Thyroid gland (tissue), 4 donors: Measurements from ENCODE around the gene SCUBE2. TPM values are rescaled to one million over a fixed set of nuclear protein-coding genes. Genes with fewer than 3 reads are reported as not detected.
A peak's percentile ranks its signal among the peaks of the same experiment; 100 is the strongest.

Experiments used
- DNase-seq, 2 donors: peaks; one replicate each; pipeline ENCODE4 v3.0.0-alpha.2; 2019
- H3K27ac ChIP-seq, 3 donors: fragments of 200-600 bp; sonication (generic); 1 replicate in 2 of 3; 2 replicates in 1 of 3; pipeline ENCODE4 v1.5.1; 2016 to 2019; ENCODE audit warnings: mild to moderate bottlenecking in 1 of 3, moderate library complexity in 1 of 3
- H3K27me3 ChIP-seq: fragments of 200-600 bp; sonication (generic); one replicate; pipeline ENCODE4 v1.5.1; 2019
- H3K36me3 ChIP-seq, 2 donors: fragments of 200-600 bp; sonication (generic); one replicate each; pipeline ENCODE4 v1.5.1; 2016 to 2019
- H3K4me1 ChIP-seq, 2 donors: fragments of 200-600 bp; sonication (generic); one replicate each; pipeline ENCODE4 v1.5.1; 2017 to 2019
- H3K4me3 ChIP-seq, 3 donors: fragments of 200-600 bp; sonication (generic); replicated peaks in 1 of 3; 1 replicate in 2 of 3; 2 replicates in 1 of 3; pipeline ENCODE4 v1.5.1; 2016; ENCODE audit warnings: mild to moderate bottlenecking in 1 of 3
- H3K9me3 ChIP-seq: fragments of 200-600 bp; sonication (generic); one replicate; pipeline ENCODE4 v1.5.1; 2017
- CTCF ChIP-seq, 6 experiments: fragments of 200-600 bp in 3 of 6; fragments of 450-650 bp in 3 of 6; sonication (generic) in 3 of 6; IDR thresholded peaks; one replicate each; pipeline ENCODE4 v1.5.1; 2016 to 2019; ENCODE audit warnings: antibody characterized with exemption in 6 of 6, mild to moderate bottlenecking in 2 of 6, inconsistent platforms in 1 of 6, moderate library complexity in 1 of 6
- POLR2A ChIP-seq, 2 donors: fragments of 450-650 bp; IDR thresholded peaks; one replicate each; pipeline ENCODE4 v1.6.1; 2017; ENCODE audit warnings: antibody characterized with exemption in 2 of 2, mild to moderate bottlenecking in 2 of 2, moderate library complexity in 1 of 2
- WGBS, 2 donors: methylation state at CpG; one replicate each; pipeline ENCODE4 v1.1.5; 2017; 5-methylcytosine and 5-hydroxymethylcytosine counted together
- intact Hi-C: fragments of 100-400 bp; cut with DNase I; formaldehyde crosslinking; loops from one replicate; pipeline ENCODE4 v1.15.1; 2023
- total RNA-seq, 4 donors: library from RNA; depleted of rRNA; stranded (reverse); fragments of >200 nt; gene quantifications; one replicate each; pipeline ENCODE4 v1.2.3, GENCODE V29; 2016

SCUBE2 gene
- total RNA-seq, 4 donors from 2014 or later: 1.2 to 4.9 (median 3.1) TPM

- WGBS, 2 donors: 68% methylated on average over 9 of the region's 9 CpGs
- Histone ChIP-seq H3K9me3 (no peaks in the 10 kb centered on the region), H3K27me3 (no peaks in the 10 kb centered on the region), H3K4me3 (no peak overlapping the region), H3K36me3 (no peaks in the 10 kb centered on the region), H3K4me1 (no peaks in the 10 kb centered on the region), H3K27ac (no peak overlapping the region)
- no peak for DNase-seq
- intact Hi-C loops: no loop called here
- peak in 3 of 6 experiments; percentile 14 to 30 (median 29) for TF ChIP-seq CTCF (IDR thresholded peaks at IDR 0.05)
- no peak for TF ChIP-seq POLR2A (IDR thresholded peaks at IDR 0.05)
These were observed 29.5 kb upstream of the SCUBE2 start for GRCh38 chr11:9120664-9121468.

GRCh38 chr11:9118277-9118676 is 26.9 kb upstream of the SCUBE2 start:
- no peaks in the 10 kb centered on the region for H3K9me3 ChIP-seq
- H3K4me1 ChIP-seq: no peaks in the 10 kb centered on the region
- H3K27ac ChIP-seq: no peak overlapping the region
- TF ChIP-seq POLR2A (IDR thresholded peaks at IDR 0.05) (no peak), CTCF (IDR thresholded peaks at IDR 0.05) (no peak)
- 93 to 96% methylated on average over 2 of the region's 2 CpGs for WGBS, 2 donors
- H3K4me3 ChIP-seq: no peak overlapping the region
- H3K36me3 ChIP-seq: no peaks in the 10 kb centered on the region
- intact Hi-C loops: no loop called here
- no peak for DNase-seq
- no peaks in the 10 kb centered on the region for H3K27me3 ChIP-seq

- Histone ChIP-seq H3K27me3 (no peaks in the 10 kb centered on the region), H3K4me3 (no peak overlapping the region), H3K4me1 (no peaks in the 10 kb centered on the region), H3K9me3 (no peaks in the 10 kb centered on the region), H3K36me3 (no peaks in the 10 kb centered on the region), H3K27ac (no peak overlapping the region)
- intact Hi-C loops: no loop called here
- WGBS, 2 donors: 93 to 94% methylated on average over 2 of the region's 2 CpGs
- TF ChIP-seq CTCF (IDR thresholded peaks at IDR 0.05) (no peak), POLR2A (IDR thresholded peaks at IDR 0.05) (no peak)
- DNase-seq: no peak
These were observed 20.7 kb upstream of the SCUBE2 start for GRCh38 chr11:9112075-9112474.

GRCh38 chr11:9109858-9110731 is 18.7 kb upstream of the SCUBE2 start:
- 92 to 96% methylated on average over 3 of the region's 3 CpGs for WGBS, 2 donors
- H3K27me3 ChIP-seq: no peaks in the 10 kb centered on the region

More at GRCh38 chr11:9109858-9110731, 18.7 kb upstream of the SCUBE2 start:
- H3K4me1 ChIP-seq: no peaks in the 10 kb centered on the region
- no peak overlapping the region for H3K4me3 ChIP-seq
- TF ChIP-seq POLR2A (IDR thresholded peaks at IDR 0.05) (no peak), CTCF (IDR thresholded peaks at IDR 0.05) (no peak)
- H3K36me3 ChIP-seq: no peaks in the 10 kb centered on the region
- no peaks in the 10 kb centered on the region for H3K9me3 ChIP-seq
- intact Hi-C loops: no loop called here
- H3K27ac ChIP-seq: no peak overlapping the region
- no peak for DNase-seq
